Sigmoid colon (tissue), 7 donors: ENCODE data around the gene ABRACL. TPM values are rescaled to one million over a fixed set of nuclear protein-coding genes. Genes with fewer than 3 reads are reported as not detected.

Experiments used
- DNase-seq: peaks from one replicate; pipeline ENCODE4 v3.0.0-alpha.2; 2019
- H3K27ac ChIP-seq, 4 donors: fragments of 200-600 bp; sonication (generic); one replicate each; pipeline ENCODE4 v1.5.1; 2016 to 2019; ENCODE audit warnings: mild to moderate bottlenecking in 1 of 4
- H3K27me3 ChIP-seq, 3 donors: fragments of 200-600 bp; sonication (generic); one replicate each; pipeline ENCODE4 v1.5.1; 2019; ENCODE audit warnings: mild to moderate bottlenecking in 1 of 3
- H3K36me3 ChIP-seq, 4 donors: fragments of 200-600 bp; sonication (generic); one replicate each; pipeline ENCODE4 v1.5.1; 2016 to 2019
- H3K4me1 ChIP-seq, 4 donors: fragments of 200-600 bp; sonication (generic); one replicate each; pipeline ENCODE4 v1.5.1; 2017 to 2019
- H3K4me3 ChIP-seq, 4 donors: fragments of 200-600 bp; sonication (generic); one replicate each; pipeline ENCODE4 v1.5.1; 2017 to 2019; ENCODE audit warnings: mild to moderate bottlenecking in 2 of 4, moderate library complexity in 1 of 4
- H3K9me3 ChIP-seq, 4 donors: fragments of 200-600 bp in 3 of 4; sonication (generic) in 3 of 4; one replicate each; pipeline versions ENCODE4 v1.5.1 to v1.6.1; 2013 to 2019
- EP300 ChIP-seq, 4 donors: sonication (generic); formaldehyde crosslinking; IDR thresholded peaks; one replicate each; pipeline ENCODE4 v1.6.1; 2017; ENCODE audit warnings: antibody characterized with exemption in 4 of 4
- POLR2A ChIP-seq, 2 donors: fragments of 450-650 bp; IDR thresholded peaks; one replicate each; pipeline ENCODE4 v1.6.1; 2016; ENCODE audit warnings: antibody characterized with exemption in 2 of 2, mild to moderate bottlenecking in 2 of 2, moderate library complexity in 2 of 2
- POLR2AphosphoS5 ChIP-seq, 4 donors: sonication (generic); formaldehyde crosslinking; IDR thresholded peaks; one replicate each; pipeline ENCODE4 v1.6.1; 2017; ENCODE audit warnings: antibody characterized with exemption in 4 of 4
- WGBS, 2 donors: extraction: QIAGEN DNeasy Blood & Tissue Kit; methylation state at CpG; one replicate each; pipeline ENCODE4 v1.1.7; 2013; 5-methylcytosine and 5-hydroxymethylcytosine counted together
- intact Hi-C: fragments of 100-400 bp; cut with DNase I; formaldehyde crosslinking; loops from one replicate; pipeline ENCODE4 v1.15.1; 2023
- polyA plus RNA-seq, 3 donors: library from polyadenylated mRNA; stranded (reverse); fragments of 200-250 nt; gene quantifications; one replicate each; pipeline ENCODE4 v1.2.3, GENCODE V29; 2013
- total RNA-seq, 4 donors: library from RNA; depleted of rRNA; stranded (reverse); fragments of >200 nt; gene quantifications; one replicate each; pipeline ENCODE4 v1.1.0, GENCODE V29; 2016
- TF ChIP-seq, protein P1 (sequence below), 4 experiments: fragments of 450-650 bp in 3 of 4; fragments of 200-600 bp in 1 of 4; IDR thresholded peaks; one replicate each; pipeline ENCODE4 v1.5.1; 2016 to 2019; ENCODE audit warnings: antibody characterized with exemption in 4 of 4, mild to moderate bottlenecking in 3 of 4, moderate library complexity in 2 of 4
- donor health status: healthy with polysubstance abuse.
- donor health status: Bipolar disorder and iron deficiency.
- donor health status: healthy.

The ABRACL gene
- total and polyA plus RNA-seq, 7 donors, result 6.8 to 529 (median 7.7) TPM

- WGBS, 2 donors, result 88 to 91% methylated on average over 5 of the region's 5 CpGs
- Histone ChIP-seq H3K36me3 (no peaks in the 10 kb centered on the region), H3K4me1 (peaks cover 0 to 5% (median 0%) of the 10 kb centered on the region in 4 donors), H3K27ac (no peak overlapping the region), H3K4me3 (no peak overlapping the region), H3K27me3 (no peaks in the 10 kb centered on the region), H3K9me3 (no peaks in the 10 kb centered on the region)
- no peak for DNase-seq
- TF ChIP-seq EP300 (IDR thresholded peaks at IDR 0.05) (no peak), POLR2A (IDR thresholded peaks at IDR 0.05) (no peak), POLR2AphosphoS5 (IDR thresholded peaks at IDR 0.05) (peak in 2 of 4 donors; percentile 25 to 42)
- TF ChIP-seq, protein P1, sequence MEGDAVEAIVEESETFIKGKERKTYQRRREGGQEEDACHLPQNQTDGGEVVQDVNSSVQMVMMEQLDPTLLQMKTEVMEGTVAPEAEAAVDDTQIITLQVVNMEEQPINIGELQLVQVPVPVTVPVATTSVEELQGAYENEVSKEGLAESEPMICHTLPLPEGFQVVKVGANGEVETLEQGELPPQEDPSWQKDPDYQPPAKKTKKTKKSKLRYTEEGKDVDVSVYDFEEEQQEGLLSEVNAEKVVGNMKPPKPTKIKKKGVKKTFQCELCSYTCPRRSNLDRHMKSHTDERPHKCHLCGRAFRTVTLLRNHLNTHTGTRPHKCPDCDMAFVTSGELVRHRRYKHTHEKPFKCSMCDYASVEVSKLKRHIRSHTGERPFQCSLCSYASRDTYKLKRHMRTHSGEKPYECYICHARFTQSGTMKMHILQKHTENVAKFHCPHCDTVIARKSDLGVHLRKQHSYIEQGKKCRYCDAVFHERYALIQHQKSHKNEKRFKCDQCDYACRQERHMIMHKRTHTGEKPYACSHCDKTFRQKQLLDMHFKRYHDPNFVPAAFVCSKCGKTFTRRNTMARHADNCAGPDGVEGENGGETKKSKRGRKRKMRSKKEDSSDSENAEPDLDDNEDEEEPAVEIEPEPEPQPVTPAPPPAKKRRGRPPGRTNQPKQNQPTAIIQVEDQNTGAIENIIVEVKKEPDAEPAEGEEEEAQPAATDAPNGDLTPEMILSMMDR (IDR thresholded peaks at IDR 0.05), result no peak
- intact Hi-C loops, result no loop called here
These were observed 23.0 kb downstream of the ABRACL start for GRCh38 chr6:139051396-139052060.

DNA sequence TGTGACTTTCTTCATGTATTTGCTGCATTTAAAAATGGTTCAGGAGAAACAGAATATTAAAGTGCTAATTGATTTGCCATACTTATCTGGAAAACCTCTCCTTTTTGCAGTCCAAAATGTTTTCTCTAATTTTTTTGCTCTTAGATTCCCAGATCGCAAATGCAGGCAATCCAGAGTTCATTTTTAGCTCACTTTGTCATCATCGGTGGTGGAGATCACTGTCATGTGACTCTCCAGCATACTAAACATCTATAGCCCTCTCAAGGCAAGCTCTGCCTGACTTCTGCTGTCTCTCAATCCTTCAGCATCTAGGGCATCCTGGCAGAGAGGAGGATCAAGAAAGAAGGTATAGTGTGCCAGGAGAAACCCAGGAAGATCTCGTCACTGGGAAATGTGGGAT lies 24.8 kb downstream of the ABRACL start:
- DNase-seq, result no peak
- H3K4me1 ChIP-seq, result peaks cover 0 to 5% (median 0%) of the 10 kb centered on the region in 4 donors
- TF ChIP-seq POLR2A (IDR thresholded peaks at IDR 0.05) (no peak), EP300 (IDR thresholded peaks at IDR 0.05) (no peak), POLR2AphosphoS5 (IDR thresholded peaks at IDR 0.05) (no peak)
- TF ChIP-seq, protein P1 (IDR thresholded peaks at IDR 0.05), result no peak
- H3K27ac ChIP-seq, result no peak overlapping the region
- H3K36me3 ChIP-seq, result no peaks in the 10 kb centered on the region
- H3K4me3 ChIP-seq, result no peak overlapping the region
- H3K9me3 ChIP-seq, result no peaks in the 10 kb centered on the region
- WGBS, 2 donors, result 73 to 74% methylated on average over 3 of the region's 3 CpGs
- H3K27me3 ChIP-seq, result no peaks in the 10 kb centered on the region
- intact Hi-C loops, result no loop called here

DNA sequence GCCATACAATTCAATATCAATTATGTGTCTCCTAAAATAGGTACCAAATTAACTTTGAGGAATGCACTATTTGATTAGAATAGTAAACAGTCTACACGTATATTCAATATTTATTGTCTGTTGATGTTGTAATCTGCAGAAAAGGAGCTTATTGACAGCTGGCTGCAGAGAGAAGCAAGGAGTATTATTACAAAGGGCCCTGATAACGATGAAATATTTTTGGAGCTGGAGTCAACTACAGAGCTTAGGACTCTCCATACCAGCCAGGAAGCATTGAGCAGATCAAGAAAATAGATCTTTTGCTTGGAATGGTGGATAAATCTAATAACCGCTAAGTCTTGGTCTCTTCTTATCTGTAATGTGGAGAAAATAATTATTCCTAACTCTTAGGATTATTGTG lies 25.5 kb downstream of the ABRACL start:
- no peak overlapping the region for H3K4me3 ChIP-seq
- no peaks in the 10 kb centered on the region for H3K9me3 ChIP-seq
- 83 to 90% methylated on average over 3 of the region's 3 CpGs for WGBS, 2 donors
- DNase-seq, result no peak
- H3K36me3 ChIP-seq, result no peaks in the 10 kb centered on the region
- no peak overlapping the region for H3K27ac ChIP-seq
- peaks cover 0 to 5% (median 0%) of the 10 kb centered on the region in 4 donors for H3K4me1 ChIP-seq
- H3K27me3 ChIP-seq, result no peaks in the 10 kb centered on the region
- TF ChIP-seq EP300 (IDR thresholded peaks at IDR 0.05), result no peak
- TF ChIP-seq, protein P1 (IDR thresholded peaks at IDR 0.05), result no peak
- TF ChIP-seq POLR2AphosphoS5 (IDR thresholded peaks at IDR 0.05), result no peak
- no peak for TF ChIP-seq POLR2A (IDR thresholded peaks at IDR 0.05)
- intact Hi-C loops, result no loop called here

DNA sequence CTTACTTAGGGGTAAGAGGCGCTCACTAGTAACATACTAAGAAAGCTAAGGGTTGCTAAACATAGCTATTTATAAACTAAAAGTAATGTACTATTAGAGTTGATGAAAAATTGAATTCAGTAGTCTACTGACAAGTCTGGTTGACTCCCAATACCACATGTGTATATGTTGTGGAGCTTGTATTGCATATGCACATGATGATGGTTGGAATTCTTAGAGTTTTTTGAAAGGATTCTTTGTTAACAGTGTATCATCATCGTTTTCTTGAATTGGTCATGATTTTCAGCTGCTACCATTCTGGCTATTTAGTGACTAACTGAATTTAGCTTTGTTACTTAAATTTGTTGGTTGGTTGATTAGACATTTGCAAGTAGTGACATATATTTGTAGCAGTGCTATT lies 27.2 kb downstream of the ABRACL start:
- Histone ChIP-seq H3K27me3 (no peaks in the 10 kb centered on the region), H3K4me1 (peaks cover 0 to 5% (median 0%) of the 10 kb centered on the region in 4 donors), H3K4me3 (no peak overlapping the region), H3K27ac (no peak overlapping the region), H3K36me3 (no peaks in the 10 kb centered on the region), H3K9me3 (no peaks in the 10 kb centered on the region)
- intact Hi-C loops, result no loop called here
- TF ChIP-seq EP300 (IDR thresholded peaks at IDR 0.05), result no peak
- DNase-seq, result no peak
- WGBS, 2 donors, result 86 to 93% methylated on average over 2 of the region's 2 CpGs

- WGBS, 2 donors, result 83 to 84% methylated on average over 3 of the region's 3 CpGs
- no peak overlapping the region for H3K27ac ChIP-seq
- no peaks in the 10 kb centered on the region for H3K9me3 ChIP-seq
- intact Hi-C loops, result no loop called here
- H3K4me3 ChIP-seq, result no peak overlapping the region
- no peaks in the 10 kb centered on the region for H3K36me3 ChIP-seq
- no peaks in the 10 kb centered on the region for H3K4me1 ChIP-seq
- TF ChIP-seq, protein P1 (IDR thresholded peaks at IDR 0.05), result no peak
- TF ChIP-seq POLR2A (IDR thresholded peaks at IDR 0.05) (no peak), POLR2AphosphoS5 (IDR thresholded peaks at IDR 0.05) (no peak), EP300 (IDR thresholded peaks at IDR 0.05) (no peak)
- DNase-seq, result no peak
- H3K27me3 ChIP-seq, result no peaks in the 10 kb centered on the region
These were observed 29.5 kb downstream of the ABRACL start for GRCh38 chr6:139058029-139058428.
